ENCODE data around the gene ABCD1.
"Not testable (repeated sequence)": the region's sequence is repeated elsewhere in the genome, so short reads cannot be mapped to it uniquely, and the experiment has no call there.

ABCD1 gene

GRCh38 chrX:153728951-153729631 lies 4.4 kb downstream of the ABCD1 start:
- Histone ChIP-seq H3K4me3 (no peak overlapping the region), H3K27ac (no peak overlapping the region)
- TF ChIP-seq CTCF (IDR thresholded peaks at IDR 0.05): no peak
- no peak for DNase-seq (ENCODE audit: low spot score)

DNA sequence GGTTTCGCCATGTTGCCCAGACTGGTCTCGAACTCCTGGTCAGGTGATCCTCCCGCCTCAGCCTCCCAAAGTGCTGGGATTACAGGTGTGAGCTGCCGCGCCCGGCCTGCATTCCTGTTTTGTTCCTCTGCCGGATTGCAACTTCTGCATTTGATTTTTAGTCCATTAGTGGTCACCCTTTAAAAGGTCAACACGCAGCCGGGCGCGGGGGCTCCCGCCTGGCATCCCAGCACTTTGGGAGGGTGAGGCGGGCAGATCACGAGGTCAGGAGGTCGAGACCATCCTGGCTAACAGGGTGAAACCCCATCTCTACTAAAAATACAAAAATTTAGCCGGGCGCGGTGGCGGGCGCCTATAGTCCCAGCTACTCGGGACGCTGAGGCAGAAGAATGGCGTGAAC lies 5.5 kb downstream of the ABCD1 start:
- not testable (repeated sequence) for H3K4me3 ChIP-seq; H3K27ac ChIP-seq; DNase-seq (ENCODE audit: low spot score)

DNA sequence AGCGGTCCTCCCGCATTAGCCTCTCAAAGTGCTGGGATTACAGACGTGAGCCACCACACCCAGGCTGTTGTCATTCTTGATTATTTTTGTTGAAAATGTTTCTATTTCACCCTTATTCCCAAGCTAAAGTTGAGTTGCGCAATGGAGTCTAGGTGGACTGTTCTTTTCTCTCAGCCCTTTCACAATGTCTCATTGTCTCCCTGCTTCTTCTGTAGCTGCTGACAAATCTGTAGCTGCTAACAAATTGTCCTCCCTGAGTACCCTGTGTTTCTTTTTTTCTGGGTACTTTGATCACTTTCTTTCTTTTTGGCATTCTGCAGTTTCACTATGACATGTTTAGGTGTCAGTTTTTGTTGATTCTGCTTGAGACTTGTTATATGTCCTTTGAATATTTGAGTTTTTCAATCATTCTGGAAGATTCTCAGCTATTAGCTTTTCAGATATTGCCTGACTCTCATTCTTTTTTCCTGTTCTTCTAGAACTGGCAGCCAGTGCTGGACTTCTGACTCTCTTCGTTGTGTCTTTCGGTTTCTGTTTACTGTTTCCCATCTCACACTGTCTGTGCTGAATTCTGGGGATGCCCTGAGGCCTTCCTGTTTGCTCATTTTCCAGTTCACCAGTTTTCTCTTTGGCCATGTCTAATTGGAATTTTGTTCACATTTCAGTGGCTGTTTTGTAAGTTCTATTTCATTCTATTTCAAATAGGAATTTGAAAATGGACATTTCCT lies 6.6 kb downstream of the ABCD1 start:
- no peak overlapping the region for H3K4me3 ChIP-seq
- no peak overlapping the region for H3K27ac ChIP-seq
- no peak for DNase-seq (ENCODE audit: low spot score)
- TF ChIP-seq CTCF (IDR thresholded peaks at IDR 0.05): no peak

- Histone ChIP-seq H3K27ac (no peak overlapping the region), H3K4me3 (no peak overlapping the region)
- no peak for DNase-seq (ENCODE audit: low spot score)
- no peak for TF ChIP-seq CTCF (IDR thresholded peaks at IDR 0.05)
These were observed 7.2 kb downstream of the ABCD1 start for GRCh38 chrX:153731845-153732215.

DNA sequence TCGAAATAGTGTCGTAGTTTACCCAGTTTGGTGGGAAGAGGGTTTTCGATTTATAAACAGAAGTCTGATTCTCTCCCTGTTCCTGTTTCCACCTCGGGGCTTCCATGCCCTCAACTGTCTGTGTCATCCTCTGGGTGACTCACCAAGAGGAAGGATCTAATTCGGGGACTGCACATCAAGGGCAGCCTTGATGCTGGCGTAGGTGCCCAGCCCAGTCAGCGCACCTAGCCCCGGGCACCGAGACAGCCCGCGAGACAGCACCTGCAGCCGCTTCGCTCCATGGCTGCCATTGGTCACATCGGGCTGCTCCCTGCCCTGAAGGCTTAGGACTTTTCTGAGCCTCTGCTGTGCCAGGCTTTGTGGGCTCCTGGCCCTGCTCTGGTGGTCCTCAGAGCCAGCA lies 7.7 kb downstream of the ABCD1 start:
- TF ChIP-seq CTCF (IDR thresholded peaks at IDR 0.05): no peak
- Histone ChIP-seq H3K27ac (no peak overlapping the region), H3K4me3 (no peak overlapping the region)
- DNase-seq (ENCODE audit: low spot score): no peak

GRCh38 chrX:153733651-153734240 lies 9.1 kb downstream of the ABCD1 start:
- Histone ChIP-seq H3K27ac (no peak overlapping the region), H3K4me3 (no peak overlapping the region)
- no peak for DNase-seq (ENCODE audit: low spot score)
- TF ChIP-seq CTCF (IDR thresholded peaks at IDR 0.05): no peak

DNA sequence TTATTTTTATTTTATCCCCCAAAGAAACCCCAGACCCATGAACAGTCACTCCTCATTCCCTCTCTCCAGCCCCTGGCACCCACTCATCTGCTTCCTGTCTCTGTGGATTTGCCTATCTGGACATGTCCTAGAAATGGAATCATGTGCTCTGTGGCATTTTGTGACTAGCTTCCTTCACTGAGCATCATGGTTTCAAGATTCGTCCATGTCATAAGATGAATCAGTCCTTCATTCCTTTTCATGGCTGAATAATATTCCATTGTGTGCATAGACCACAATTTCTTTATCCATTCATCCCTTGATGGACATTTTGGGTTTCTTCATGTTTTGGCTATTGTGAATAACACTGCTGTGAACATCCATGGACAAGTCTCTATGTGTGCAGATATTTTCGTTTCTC lies 10.2 kb downstream of the ABCD1 start:
- H3K4me3 ChIP-seq: no peak overlapping the region
- TF ChIP-seq CTCF (IDR thresholded peaks at IDR 0.05): no peak
- no peak for DNase-seq (ENCODE audit: low spot score)
- H3K27ac ChIP-seq: no peak overlapping the region

Measured in coronary artery (tissue), 2 donors.